ENCODE results near the gene ROM1.
"Not testable (repeated sequence)": the region's sequence is repeated elsewhere in the genome, so short reads cannot be mapped to it uniquely, and the experiment has no call there.

The ROM1 gene

DNA sequence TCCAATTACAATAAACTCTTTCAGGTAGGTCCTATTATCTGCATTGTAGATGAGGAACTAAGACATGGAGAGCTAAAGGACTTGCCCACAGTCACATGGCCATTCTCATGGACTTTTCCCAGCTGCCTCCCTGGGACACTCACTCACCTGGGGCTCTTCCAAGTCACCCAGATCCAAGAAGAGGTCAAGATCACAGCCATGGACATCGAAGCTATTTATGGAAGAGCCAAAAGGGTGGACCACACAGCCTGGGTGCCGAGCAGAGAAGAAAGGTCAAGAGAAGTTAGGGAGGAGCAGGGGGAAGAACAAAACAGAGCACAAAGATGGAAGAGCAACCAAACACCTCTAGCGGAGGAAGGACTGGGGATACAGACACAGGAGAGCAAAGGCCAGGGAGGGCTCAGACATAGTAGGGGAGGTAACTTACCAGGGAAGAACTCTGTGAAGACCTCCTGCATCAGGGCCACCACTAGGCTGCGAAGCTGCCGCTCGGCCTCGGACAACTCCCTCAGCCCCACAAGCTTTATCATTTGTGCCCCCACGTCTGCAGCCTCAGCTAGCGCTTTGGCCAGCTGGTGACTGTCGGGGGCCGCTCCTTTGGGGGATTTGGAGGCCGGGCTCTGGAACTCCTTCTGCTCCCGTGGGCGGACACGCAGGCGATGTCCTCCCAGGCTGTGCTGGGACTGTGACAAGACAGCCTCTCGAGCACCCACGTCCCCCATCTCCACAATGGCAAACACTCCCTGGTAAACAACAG, 31.9 kb upstream of the ROM1 start:
- TF ChIP-seq Cebpa-rat (IDR thresholded peaks at IDR 0.05): no peak
- H3K9ac ChIP-seq: peak overlapping the region in 1 of 11 experiments; percentile 9; a peak in 2 of 22 replicates
- H3K27ac ChIP-seq: no peak overlapping the region
- H3K4me2 ChIP-seq: no peak overlapping the region
- H3K4me1 ChIP-seq: peaks cover 0 to 17% (median 10%) of the 10 kb centered on the region in 10 experiments; a peak in 12 of 20 replicates
- H4K20me1 ChIP-seq: peaks cover 0 to 6% (median 0%) of the 10 kb centered on the region in 11 experiments; a peak in 1 of 22 replicates
- H3K27me3 ChIP-seq: no peaks in the 10 kb centered on the region
- no peaks in the 10 kb centered on the region for H3K9me3 ChIP-seq (replicated peaks in 1 of 11)
- H3K4me3 ChIP-seq: no peak overlapping the region
- peaks cover 85 to 100% (median 94%) of the 10 kb centered on the region in 11 experiments for H3K36me3 ChIP-seq

GRCh38 chr11:62581735-62582134, 31.3 kb upstream of the ROM1 start:
- Histone ChIP-seq H3K36me3 (peaks cover 84 to 99% (median 94%) of the 10 kb centered on the region in 11 experiments), H3K4me1 (peaks cover 0 to 13% (median 9%) of the 10 kb centered on the region in 10 experiments; a peak in 12 of 20 replicates), H3K9ac (0 out of 22 replicates have a peak overlapping the region, but pooled peaks of 1 of the 11 experiments have one; percentile 9)
- H3K4me2 ChIP-seq; H3K9me3 ChIP-seq (replicated peaks in 1 of 11); H3K27ac ChIP-seq; H4K20me1 ChIP-seq; H3K4me3 ChIP-seq; H3K27me3 ChIP-seq: not testable (repeated sequence)

DNA sequence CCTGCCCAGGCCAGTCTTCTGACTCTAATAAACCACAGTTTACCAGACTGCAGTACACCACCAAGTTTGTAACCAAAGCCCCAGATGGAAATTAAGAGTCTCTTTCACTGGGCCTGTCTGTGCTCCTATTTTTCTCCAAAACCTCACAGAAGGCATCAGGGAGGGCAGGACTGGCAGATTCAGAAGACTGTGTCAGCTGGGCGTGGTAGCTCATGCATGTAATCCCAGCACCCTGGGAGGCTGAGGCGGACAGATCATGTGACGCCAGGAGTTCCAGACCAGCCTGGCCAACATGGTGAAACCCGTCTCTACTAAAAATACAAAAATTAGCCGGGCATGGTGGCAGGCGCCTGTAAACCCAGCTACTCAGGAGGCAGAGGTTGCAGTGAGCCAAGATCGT, 27.7 kb upstream of the ROM1 start:
- not testable (repeated sequence) for H3K9me3 ChIP-seq (replicated peaks in 1 of 11); H3K27me3 ChIP-seq; H3K4me3 ChIP-seq; H3K27ac ChIP-seq; H3K4me2 ChIP-seq; H4K20me1 ChIP-seq
- Histone ChIP-seq H3K4me1 (peaks cover 11 to 14% (median 11%) of the 10 kb centered on the region in 10 experiments), H3K36me3 (peaks cover 73 to 88% (median 83%) of the 10 kb centered on the region in 11 experiments), H3K9ac (0 out of 22 replicates have a peak overlapping the region, but pooled peaks of 2 of the 11 experiments have one; percentile 4 to 8)

GRCh38 chr11:62588966-62589637, 24.0 kb upstream of the ROM1 start:
- no peaks in the 10 kb centered on the region for H3K9me3 ChIP-seq (replicated peaks in 1 of 11)
- H3K27ac ChIP-seq: no peak overlapping the region
- peak overlapping the region in 9 of 11 experiments; percentile 80 to 95 (median 88); a peak in 13 of 22 replicates for H3K4me2 ChIP-seq
- H3K4me1 ChIP-seq: peaks cover 36 to 40% (median 38%) of the 10 kb centered on the region in 10 experiments
- peaks cover 0 to 6% (median 3%) of the 10 kb centered on the region in 11 experiments; a peak in 8 of 22 replicates for H4K20me1 ChIP-seq
- no peak overlapping the region for H3K4me3 ChIP-seq
- TF ChIP-seq Cebpa-rat (IDR thresholded peaks at IDR 0.05): no peak
- H3K27me3 ChIP-seq: no peaks in the 10 kb centered on the region
- peaks cover 54 to 69% (median 66%) of the 10 kb centered on the region in 11 experiments for H3K36me3 ChIP-seq
- peak overlapping the region in 3 of 11 experiments; percentile 24 to 87 (median 36); a peak in 3 of 22 replicates for H3K9ac ChIP-seq

DNA sequence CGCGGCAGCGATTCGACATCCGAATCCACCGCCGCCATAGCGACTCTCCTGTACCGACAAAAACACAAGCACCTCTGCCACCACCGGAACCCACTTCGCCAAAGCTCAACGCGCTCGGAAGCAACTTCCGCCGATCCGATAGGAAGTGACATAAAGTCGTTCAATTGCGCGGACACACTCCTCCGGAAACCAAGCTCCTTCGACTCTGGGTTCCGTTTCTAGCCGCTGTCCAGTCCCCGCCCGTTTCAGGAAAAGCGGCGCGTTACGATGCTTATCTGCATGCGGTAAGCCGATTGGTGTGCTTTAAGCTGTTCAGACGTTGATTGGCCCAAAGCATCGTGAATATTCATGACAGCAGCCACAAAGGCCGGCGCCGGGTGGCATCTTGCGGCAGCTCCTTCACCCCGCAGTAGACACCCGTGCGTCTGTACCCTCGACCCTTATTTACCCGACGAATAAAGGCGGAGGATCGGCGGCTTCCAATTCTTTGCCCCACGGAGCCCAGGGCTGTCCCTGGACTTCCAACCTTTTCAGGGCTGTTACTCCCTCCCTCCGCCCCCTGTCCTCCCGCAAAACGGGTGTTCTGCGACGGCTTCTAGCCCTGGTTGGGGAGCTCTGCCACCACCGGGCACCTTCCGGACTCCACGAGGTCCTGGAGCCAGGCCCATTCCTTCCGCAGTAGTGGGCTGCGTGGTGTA, 21.5 kb upstream of the ROM1 start, which contains the start of gene TUT1:
Gene TUT1, minus strand, starts transcription at position 76 of the 698 bp plus-strand sequence. Its CDS starts 38 bp downstream, at position 38.
- peak within 1 kb of the TSS; percentile 88 to 97 (median 95) for H3K4me2 ChIP-seq
- no peak for TF ChIP-seq Cebpa-rat (IDR thresholded peaks at IDR 0.05)
- H3K9me3 ChIP-seq (replicated peaks in 1 of 11): no peaks in the 10 kb centered on the region
- H3K4me3 ChIP-seq: peak within 1 kb of the TSS; percentile 69 to 97 (median 80)
- peaks cover 38 to 46% (median 40%) of the 10 kb centered on the region in 10 experiments for H3K4me1 ChIP-seq
- H3K9ac ChIP-seq: peak within 1 kb of the TSS; percentile 87 to 97 (median 92)
- no peaks in the 10 kb centered on the region for H3K27me3 ChIP-seq
- peak within 1 kb of the TSS; percentile 61 to 97 (median 92); a peak in 21 of 22 replicates for H3K27ac ChIP-seq
- peaks cover 55 to 69% (median 66%) of the 10 kb centered on the region in 11 experiments for H3K36me3 ChIP-seq
- peaks cover 0 to 31% (median 21%) of the 10 kb centered on the region in 11 experiments; a peak in 14 of 22 replicates for H4K20me1 ChIP-seq

DNA sequence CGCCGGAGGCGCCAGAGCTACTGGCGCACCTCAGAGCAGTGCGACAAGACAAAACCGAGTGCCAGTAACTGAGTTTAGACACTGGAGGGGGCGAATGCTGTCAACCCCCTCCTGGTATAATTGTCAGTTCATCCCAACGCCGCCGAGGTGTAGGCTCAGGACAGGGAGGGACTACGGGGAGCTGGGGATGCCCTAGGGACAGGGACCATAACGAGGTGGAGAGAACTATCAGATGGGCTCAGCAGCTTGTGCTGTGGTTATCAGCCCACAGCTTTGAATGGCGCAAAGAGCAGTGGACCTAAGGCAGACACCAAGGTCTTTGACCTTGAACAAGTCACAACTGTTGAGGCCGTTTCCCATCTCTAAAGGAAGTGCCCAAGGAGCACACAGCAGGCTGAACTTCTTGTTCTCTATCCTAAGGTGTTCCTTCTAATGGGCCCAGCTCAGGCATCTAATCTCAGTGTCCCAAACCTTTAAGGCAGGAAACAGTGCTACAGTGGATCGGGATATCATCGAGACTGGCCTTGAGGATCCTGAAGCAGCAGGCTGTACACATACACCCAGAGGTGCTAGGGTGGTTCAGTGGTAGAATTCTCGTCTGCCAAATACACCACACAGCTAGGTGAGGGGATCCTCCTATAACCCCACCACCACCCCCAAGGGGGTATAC, 20.8 kb upstream of the ROM1 start:
- Histone ChIP-seq H3K4me3 (peak overlapping the region; percentile 62 to 97 (median 78)), H4K20me1 (peaks cover 0 to 38% (median 27%) of the 10 kb centered on the region in 11 experiments; a peak in 15 of 22 replicates), H3K4me1 (peaks cover 41 to 53% (median 46%) of the 10 kb centered on the region in 10 experiments), H3K27ac (peak overlapping the region; percentile 28 to 97 (median 92); a peak in 21 of 22 replicates), H3K4me2 (peak overlapping the region; percentile 88 to 97 (median 93)), H3K9ac (peak overlapping the region; percentile 73 to 97 (median 92)), H3K27me3 (no peaks in the 10 kb centered on the region), H3K9me3 (replicated peaks in 1 of 11) (no peaks in the 10 kb centered on the region), H3K36me3 (peaks cover 55 to 69% (median 67%) of the 10 kb centered on the region in 11 experiments)
- no peak for TF ChIP-seq Cebpa-rat (IDR thresholded peaks at IDR 0.05)

DNA sequence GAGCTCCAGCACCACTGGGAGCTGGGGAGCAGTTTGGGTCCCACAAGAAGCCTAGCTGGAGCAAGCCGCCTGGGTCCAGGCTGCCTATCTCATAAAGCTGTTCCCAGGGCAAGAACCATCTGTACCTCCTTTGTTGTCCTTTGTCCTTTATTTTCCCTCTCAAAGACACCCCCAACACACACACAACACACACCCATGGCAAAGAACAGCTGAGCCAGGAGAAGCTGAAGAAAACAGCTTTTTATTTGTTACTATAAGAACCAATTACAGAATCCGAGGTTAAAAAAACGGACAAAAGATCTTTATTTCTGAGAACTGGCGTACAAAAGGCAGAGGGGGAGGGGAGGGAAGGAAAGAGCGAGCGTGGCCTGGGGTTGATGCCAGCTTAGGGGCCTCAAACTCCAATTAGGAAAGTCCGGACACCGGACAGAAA, 20.1 kb upstream of the ROM1 start:
- Histone ChIP-seq H3K36me3 (peaks cover 55 to 69% (median 67%) of the 10 kb centered on the region in 11 experiments), H3K4me3 (peak overlapping the region; percentile 62 to 97 (median 78); a peak in 17 of 20 replicates), H3K4me1 (peaks cover 48 to 60% (median 53%) of the 10 kb centered on the region in 10 experiments), H3K9me3 (replicated peaks in 1 of 11) (no peaks in the 10 kb centered on the region), H3K9ac (peak overlapping the region; percentile 73 to 97 (median 92)), H4K20me1 (peaks cover 0 to 45% (median 33%) of the 10 kb centered on the region in 11 experiments; a peak in 17 of 22 replicates), H3K27me3 (no peaks in the 10 kb centered on the region), H3K4me2 (peak overlapping the region; percentile 88 to 97 (median 93)), H3K27ac (peak overlapping the region; percentile 28 to 97 (median 92); a peak in 21 of 22 replicates)
- TF ChIP-seq Cebpa-rat (IDR thresholded peaks at IDR 0.05): no peak

Data from BLaER1 treated with 17β-estradiol and CSF1 and Interleukin-3, amounts not matched to agents 10 nM and 100 nM (cell line).